Endothelial cell (in vitro differentiated cells): Measurements from ENCODE around the gene NCKAP1. TPM values are rescaled to one million over a fixed set of nuclear protein-coding genes. Genes with fewer than 3 reads are reported as not detected.
"Not testable (repeated sequence)": the region's sequence is repeated elsewhere in the genome, so short reads cannot be mapped to it uniquely, and the experiment has no call there.

Source experiments
- DNase-seq: peaks from one replicate; pipeline ENCODE4 v3.0.0; 2021; ENCODE audit warnings: low spot score
- H3K27ac Mint-ChIP-seq: one replicate; pipeline ENCODE4 v1.8.0; 2021; ENCODE audit warnings: mixed read lengths, inconsistent platforms; ENCODE audit not compliant: unreplicated experiment
- H3K27me3 Mint-ChIP-seq: one replicate; pipeline ENCODE4 v1.8.0; 2021; ENCODE audit warnings: mild to moderate bottlenecking, moderate library complexity, mixed read lengths, inconsistent platforms; ENCODE audit not compliant: unreplicated experiment
- H3K36me3 Mint-ChIP-seq: one replicate; pipeline ENCODE4 v1.8.0; 2021; ENCODE audit warnings: mild to moderate bottlenecking, low read depth, mixed read lengths, inconsistent platforms; ENCODE audit not compliant: unreplicated experiment
- H3K4me1 Mint-ChIP-seq: one replicate; pipeline ENCODE4 v1.8.0; 2021; ENCODE audit warnings: mild to moderate bottlenecking, mixed read lengths, inconsistent platforms; ENCODE audit not compliant: unreplicated experiment
- H3K4me3 Mint-ChIP-seq: one replicate; pipeline ENCODE4 v1.8.0; 2021; ENCODE audit warnings: mild to moderate bottlenecking, mixed read lengths, inconsistent platforms; ENCODE audit not compliant: unreplicated experiment
- H3K9me3 Mint-ChIP-seq: one replicate; pipeline ENCODE4 v1.8.0; 2021; ENCODE audit warnings: mixed read lengths, inconsistent platforms; ENCODE audit not compliant: unreplicated experiment
- CTCF ChIP-seq: fragments of 200-600 bp; sonication (generic); IDR thresholded peaks from one replicate; pipeline ENCODE4 v1.5.0; 2021; ENCODE audit warnings: antibody characterized with exemption; ENCODE audit not compliant: unreplicated experiment
- total RNA-seq: library from RNA; stranded (reverse); fragmentation: NEBNext Ultra II Directional; extraction: Animal tissue kit (Norgen Biotek cat#: 25700); gene quantifications from one replicate; pipeline ENCODE4 v1.2.1, GENCODE V29; 2021; ENCODE audit not compliant: unreplicated experiment

NCKAP1 gene
- total RNA-seq, 1 donor from 2014 or later = 171 TPM

DNA sequence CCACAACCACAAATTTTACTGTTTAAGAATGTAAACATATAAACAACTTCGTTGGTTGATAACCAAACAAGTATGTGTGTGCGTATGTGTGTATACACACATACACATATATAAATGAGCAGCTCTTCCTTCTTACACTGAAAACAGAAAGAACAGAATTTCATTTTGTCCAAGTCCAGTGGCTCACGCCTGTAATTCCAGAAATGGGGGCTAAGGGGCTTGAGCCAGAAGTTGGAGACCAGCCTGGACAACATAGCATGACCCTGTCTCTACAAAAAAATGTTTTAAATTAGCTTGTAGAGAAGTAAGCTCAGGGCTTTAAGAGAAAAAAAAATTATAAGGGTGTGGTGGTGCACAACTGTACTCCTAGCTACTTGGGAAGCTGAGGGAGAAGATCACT, 12.3 kb downstream of the NCKAP1 start:
- H3K9me3 Mint-ChIP-seq = no peaks in the 10 kb centered on the region
- H3K27ac Mint-ChIP-seq = no peak overlapping the region
- no peak for DNase-seq
- no peak overlapping the region for H3K4me3 Mint-ChIP-seq
- H3K36me3 Mint-ChIP-seq = peaks cover 8% of the 10 kb centered on the region
- no peak for TF ChIP-seq CTCF
- peaks cover 11% of the 10 kb centered on the region for H3K4me1 Mint-ChIP-seq
- peaks cover 1% of the 10 kb centered on the region for H3K27me3 Mint-ChIP-seq

DNA sequence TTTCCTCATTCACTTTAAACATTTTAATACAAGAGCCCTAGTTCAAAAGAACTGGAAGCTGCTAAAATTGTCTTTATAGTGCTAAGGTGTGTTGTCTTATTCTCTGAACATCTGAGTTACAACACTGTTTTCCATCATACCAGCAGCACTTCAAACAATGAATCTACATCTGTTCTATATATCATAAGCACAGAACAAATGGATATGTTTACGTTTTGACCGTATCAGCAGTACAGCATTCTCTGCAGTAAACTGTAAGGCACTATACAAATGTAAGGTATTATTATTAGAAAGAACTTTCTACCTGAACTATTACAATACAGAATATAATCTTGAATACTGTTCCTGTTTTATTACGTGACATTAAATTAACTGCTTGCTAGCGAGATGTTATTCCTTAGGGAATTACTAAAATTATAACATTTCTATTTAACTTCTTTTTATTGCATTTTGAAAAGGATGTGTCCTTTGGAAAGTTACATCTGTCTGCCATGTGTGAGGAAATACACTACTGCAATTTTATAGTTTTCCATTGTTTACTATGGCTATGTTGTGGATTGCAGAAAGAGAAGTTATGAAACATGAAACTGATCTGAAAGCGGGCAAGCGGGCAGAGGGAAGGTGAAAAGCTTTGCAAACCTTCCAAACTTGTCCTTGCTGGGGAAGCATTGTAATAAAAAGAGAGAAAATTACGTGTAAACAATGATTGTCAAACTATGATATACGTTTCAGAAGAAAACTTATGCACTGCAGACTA, 13.7 kb downstream of the NCKAP1 start:
- no peak for TF ChIP-seq CTCF
- DNase-seq = no peak
- no peaks in the 10 kb centered on the region for H3K9me3 Mint-ChIP-seq
- no peak overlapping the region for H3K4me3 Mint-ChIP-seq
- no peak overlapping the region for H3K27ac Mint-ChIP-seq
- peaks cover 2% of the 10 kb centered on the region for H3K27me3 Mint-ChIP-seq
- H3K36me3 Mint-ChIP-seq = peaks cover 8% of the 10 kb centered on the region
- H3K4me1 Mint-ChIP-seq = peaks cover 5% of the 10 kb centered on the region

- Mint-ChIP-seq H3K27ac (no peak overlapping the region), H3K4me3 (no peak overlapping the region), H3K27me3 (peaks cover 2% of the 10 kb centered on the region), H3K4me1 (no peaks in the 10 kb centered on the region), H3K9me3 (no peaks in the 10 kb centered on the region), H3K36me3 (peaks cover 11% of the 10 kb centered on the region)
- no peak for DNase-seq
- no peak for TF ChIP-seq CTCF
Measured at GRCh38 chr2:183022711-183023110, 15.5 kb downstream of the NCKAP1 start.

- Mint-ChIP-seq H3K36me3 (peaks cover 21% of the 10 kb centered on the region), H3K27me3 (peaks cover 2% of the 10 kb centered on the region), H3K4me1 (peaks cover 3% of the 10 kb centered on the region), H3K9me3 (no peaks in the 10 kb centered on the region), H3K4me3 (no peak overlapping the region), H3K27ac (no peak overlapping the region)
- no peak for DNase-seq
- no peak for TF ChIP-seq CTCF
Measured at GRCh38 chr2:183021613-183022012, 16.6 kb downstream of the NCKAP1 start.

DNA sequence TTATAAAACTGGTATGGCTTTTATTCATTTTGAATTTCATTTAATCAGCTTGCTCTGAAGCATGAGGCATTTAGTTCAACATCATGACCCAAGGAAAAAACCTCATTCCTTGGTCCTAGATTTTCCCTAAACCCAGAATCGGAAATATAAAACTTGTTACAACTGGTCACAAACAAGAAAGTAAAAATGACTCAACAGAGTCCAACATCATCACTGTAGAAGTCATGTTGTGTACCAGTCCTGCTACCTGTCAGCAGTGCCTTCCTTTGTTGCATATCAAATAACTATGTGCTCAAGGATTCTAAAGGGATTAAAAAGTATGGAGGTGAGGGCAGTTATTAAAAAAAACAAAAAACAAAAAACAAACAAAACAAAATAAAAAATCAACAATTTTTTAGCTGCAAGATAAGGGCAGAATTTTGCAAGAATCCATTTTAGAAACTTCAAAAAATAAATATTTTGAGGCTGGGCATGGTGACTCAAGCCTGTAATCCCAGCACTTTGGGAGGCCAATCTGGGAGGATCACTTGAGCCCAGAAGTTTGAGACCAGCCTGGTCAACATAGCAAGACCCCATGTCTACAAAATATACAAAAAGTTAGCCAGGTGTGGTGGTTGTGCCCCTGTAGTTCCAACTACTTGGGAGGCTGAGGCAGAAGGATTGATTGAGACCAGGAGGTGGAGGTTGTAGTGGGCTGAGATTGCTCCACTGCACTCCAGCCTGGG, 18.4 kb downstream of the NCKAP1 start:
- Mint-ChIP-seq H3K27me3 (peaks cover 2% of the 10 kb centered on the region), H3K4me3 (no peak overlapping the region), H3K4me1 (peaks cover 6% of the 10 kb centered on the region), H3K36me3 (peaks cover 24% of the 10 kb centered on the region), H3K27ac (no peak overlapping the region), H3K9me3 (no peaks in the 10 kb centered on the region)
- no peak for TF ChIP-seq CTCF
- DNase-seq = no peak

- H3K9me3 Mint-ChIP-seq, H3K27ac Mint-ChIP-seq, H3K27me3 Mint-ChIP-seq, H3K4me1 Mint-ChIP-seq, DNase-seq: not testable (repeated sequence)
- H3K36me3 Mint-ChIP-seq = peaks cover 24% of the 10 kb centered on the region
- peak overlapping the region; percentile 61 for H3K4me3 Mint-ChIP-seq
Measured at GRCh38 chr2:183017845-183018244, 20.4 kb downstream of the NCKAP1 start.
